ENCODE results near the gene FKBP15. TPM values are rescaled to one million over a fixed set of nuclear protein-coding genes. Genes with fewer than 3 reads are reported as not detected.

The FKBP15 gene
- total and polyA plus RNA-seq, 3 experiments from 2014 or later = 17.7 to 30.7 (median 29.8) TPM

GRCh38 chr9:113176803-113177202 is 44.3 kb downstream of the FKBP15 start:
- H3K36me3 ChIP-seq (ENCODE audit: insufficient read depth, low read length) = peaks cover 54% of the 10 kb centered on the region
- Mint-ChIP-seq H3K9me3 (peaks cover 0 to 3% (median 0%) of the 10 kb centered on the region in 5 donors), H3K4me1 (peaks cover 0 to 4% (median 0%) of the 10 kb centered on the region in 3 donors), H3K27me3 (peaks cover 0 to 3% of the 10 kb centered on the region in 2 donors), H3K27ac (no peak overlapping the region), H3K4me3 (no peak overlapping the region), H3K36me3 (peaks cover 36 to 89% (median 42%) of the 10 kb centered on the region in 3 donors)
- H3K27ac ChIP-seq (ENCODE audit: low read depth, low read length) = no peak overlapping the region
- no peaks in the 10 kb centered on the region for H3K4me1 ChIP-seq (ENCODE audit: insufficient read depth, low read length)
- DNase-seq = no peak
- H3K27me3 ChIP-seq (ENCODE audit: insufficient read depth, low read length, poor library complexity, severe bottlenecking) = no peaks in the 10 kb centered on the region
- no peaks in the 10 kb centered on the region for H3K9me3 ChIP-seq (ENCODE audit: low read length)
- no peak overlapping the region for H3K4me3 ChIP-seq (ENCODE audit: low read length)
- ChIA-PET CTCF (no interaction called here), POLR2A (interaction anchor here (0.6 kb wide), 1 partner anchor 246 kb away, joined by 4 read pairs; no protein-coding TSS in a partner anchor)

DNA sequence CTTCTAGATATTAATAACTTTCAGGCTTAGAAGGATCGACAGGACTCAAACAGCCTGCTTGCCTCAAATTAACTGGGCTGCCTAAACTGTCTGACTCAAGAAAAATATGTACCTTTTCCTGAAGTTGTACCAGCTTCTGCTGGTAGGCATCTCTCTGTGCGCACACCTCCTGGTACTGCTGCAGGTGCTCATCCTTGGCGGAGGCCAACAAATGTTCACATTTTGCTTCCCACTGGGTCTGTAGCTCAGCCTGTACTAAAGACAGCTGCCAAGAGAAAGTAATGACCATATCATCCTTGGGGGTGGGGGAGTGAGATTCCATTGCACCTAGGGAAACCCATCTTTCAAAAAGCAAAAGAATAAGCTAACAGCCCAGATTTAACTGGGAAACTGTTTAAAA is 47.7 kb downstream of the FKBP15 start:
- H3K4me3 Mint-ChIP-seq = no peak overlapping the region
- H3K27me3 Mint-ChIP-seq = peaks cover 0 to 3% of the 10 kb centered on the region in 2 donors
- no peak for DNase-seq
- H3K9me3 Mint-ChIP-seq = peaks cover 0 to 3% (median 0%) of the 10 kb centered on the region in 5 donors
- Histone ChIP-seq H3K27me3 (ENCODE audit: insufficient read depth, low read length, poor library complexity, severe bottlenecking) (no peaks in the 10 kb centered on the region), H3K27ac (ENCODE audit: low read depth, low read length) (no peak overlapping the region), H3K4me1 (ENCODE audit: insufficient read depth, low read length) (no peaks in the 10 kb centered on the region), H3K36me3 (ENCODE audit: insufficient read depth, low read length) (peaks cover 62% of the 10 kb centered on the region), H3K4me3 (ENCODE audit: low read length) (no peak overlapping the region), H3K9me3 (ENCODE audit: low read length) (no peaks in the 10 kb centered on the region)
- POLR2A ChIA-PET = no interaction called here
- peaks cover 0 to 4% (median 0%) of the 10 kb centered on the region in 3 donors for H3K4me1 Mint-ChIP-seq
- CTCF ChIA-PET = interaction anchor here (1.2 kb wide), 1 partner anchor 22 kb away, joined by 3 read pairs; no protein-coding TSS in a partner anchor
- peaks cover 38 to 93% (median 45%) of the 10 kb centered on the region in 3 donors for H3K36me3 Mint-ChIP-seq
- H3K27ac Mint-ChIP-seq = peak overlapping the region in 2 of 8 donors; percentile 54 to 60

- H3K36me3 ChIP-seq (ENCODE audit: insufficient read depth, low read length) = peaks cover 67% of the 10 kb centered on the region
- no peak overlapping the region for H3K4me3 ChIP-seq (ENCODE audit: low read length)
- DNase-seq = no peak
- Mint-ChIP-seq H3K27me3 (peaks cover 0 to 3% of the 10 kb centered on the region in 2 donors), H3K27ac (peak overlapping the region in 2 of 8 donors; percentile 8 to 66), H3K9me3 (peaks cover 0 to 3% (median 0%) of the 10 kb centered on the region in 5 donors), H3K4me1 (no peaks in the 10 kb centered on the region), H3K36me3 (peaks cover 18 to 96% (median 42%) of the 10 kb centered on the region in 3 donors), H3K4me3 (no peak overlapping the region)
- H3K27me3 ChIP-seq (ENCODE audit: insufficient read depth, low read length, poor library complexity, severe bottlenecking) = no peaks in the 10 kb centered on the region
- H3K9me3 ChIP-seq (ENCODE audit: low read length) = no peaks in the 10 kb centered on the region
- ChIA-PET CTCF (no interaction called here), POLR2A (no interaction called here)
- H3K4me1 ChIP-seq (ENCODE audit: insufficient read depth, low read length) = no peaks in the 10 kb centered on the region
- H3K27ac ChIP-seq (ENCODE audit: low read depth, low read length) = no peak overlapping the region
Measured at GRCh38 chr9:113168809-113169208, 52.3 kb downstream of the FKBP15 start.

DNA sequence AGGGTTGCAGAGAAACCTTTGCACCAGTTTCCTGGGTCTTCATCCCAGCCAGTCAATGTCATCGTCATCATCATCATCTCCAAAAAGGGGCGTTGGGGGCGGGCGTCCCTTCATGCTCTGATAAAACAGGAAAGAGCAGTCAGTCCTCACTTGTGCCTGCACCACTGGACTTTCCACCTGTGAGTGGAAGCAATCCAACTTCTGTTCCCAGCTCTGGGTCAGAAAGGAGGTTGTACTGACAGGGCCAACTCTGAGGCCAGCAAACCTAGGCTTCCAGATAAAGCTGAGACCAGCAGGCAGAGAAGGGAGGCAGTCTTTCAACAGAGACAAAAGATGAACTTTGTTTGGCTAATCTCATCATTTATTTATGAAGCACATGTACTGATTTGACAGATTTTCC is 55.0 kb downstream of the FKBP15 start:
- ChIA-PET CTCF (no interaction called here), POLR2A (no interaction called here)
- DNase-seq = no peak
- H3K27me3 ChIP-seq (ENCODE audit: insufficient read depth, low read length, poor library complexity, severe bottlenecking) = no peaks in the 10 kb centered on the region
- Mint-ChIP-seq H3K36me3 (peaks cover 3 to 96% (median 29%) of the 10 kb centered on the region in 3 donors), H3K9me3 (no peaks in the 10 kb centered on the region), H3K4me1 (no peaks in the 10 kb centered on the region), H3K27ac (peak overlapping the region in 2 of 8 donors; percentile 13 to 61), H3K27me3 (no peaks in the 10 kb centered on the region), H3K4me3 (no peak overlapping the region)
- no peaks in the 10 kb centered on the region for H3K9me3 ChIP-seq (ENCODE audit: low read length)
- H3K4me1 ChIP-seq (ENCODE audit: insufficient read depth, low read length) = no peaks in the 10 kb centered on the region
- H3K36me3 ChIP-seq (ENCODE audit: insufficient read depth, low read length) = peaks cover 57% of the 10 kb centered on the region
- H3K4me3 ChIP-seq (ENCODE audit: low read length) = no peak overlapping the region
- H3K27ac ChIP-seq (ENCODE audit: low read depth, low read length) = no peak overlapping the region

- H3K4me1 ChIP-seq (ENCODE audit: insufficient read depth, low read length) = no peaks in the 10 kb centered on the region
- H3K27me3 Mint-ChIP-seq = no peaks in the 10 kb centered on the region
- H3K27ac Mint-ChIP-seq = peak overlapping the region in 1 of 8 donors; percentile 54
- H3K36me3 ChIP-seq (ENCODE audit: insufficient read depth, low read length) = peaks cover 49% of the 10 kb centered on the region
- no peak overlapping the region for H3K27ac ChIP-seq (ENCODE audit: low read depth, low read length)
- no peaks in the 10 kb centered on the region for H3K9me3 ChIP-seq (ENCODE audit: low read length)
- POLR2A ChIA-PET = no interaction called here
- no peaks in the 10 kb centered on the region for H3K9me3 Mint-ChIP-seq
- CTCF ChIA-PET = no interaction called here
- H3K36me3 Mint-ChIP-seq = peaks cover under 1 to 90% (median 25%) of the 10 kb centered on the region in 3 donors
- H3K4me1 Mint-ChIP-seq = no peaks in the 10 kb centered on the region
- no peaks in the 10 kb centered on the region for H3K27me3 ChIP-seq (ENCODE audit: insufficient read depth, low read length, poor library complexity, severe bottlenecking)
- H3K4me3 Mint-ChIP-seq = no peak overlapping the region
- H3K4me3 ChIP-seq (ENCODE audit: low read length) = no peak overlapping the region
- DNase-seq = no peak
Measured at GRCh38 chr9:113164536-113165300, 56.4 kb downstream of the FKBP15 start.

DNA sequence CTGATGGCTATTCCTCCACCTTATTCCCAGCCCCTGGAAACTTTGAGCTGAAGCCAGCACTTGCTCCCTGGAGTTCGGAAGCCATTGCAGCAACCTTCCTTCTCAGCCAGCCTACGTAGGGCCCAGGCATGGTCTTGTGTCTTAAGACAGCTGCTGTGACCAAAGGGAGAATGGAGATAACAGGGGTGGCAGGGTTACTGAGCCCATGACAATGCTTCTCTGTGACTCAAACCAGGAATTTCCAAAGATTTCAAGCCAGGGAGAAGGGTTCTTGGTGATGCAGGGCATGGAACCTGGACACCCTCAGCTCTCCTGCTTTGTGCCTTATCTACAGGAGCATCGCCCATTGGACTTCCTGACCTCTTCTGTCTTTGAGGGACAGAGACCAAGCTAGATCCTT is 58.1 kb downstream of the FKBP15 start:
- peaks cover 35% of the 10 kb centered on the region for H3K36me3 ChIP-seq (ENCODE audit: insufficient read depth, low read length)
- no peak overlapping the region for H3K4me3 ChIP-seq (ENCODE audit: low read length)
- H3K27ac ChIP-seq (ENCODE audit: low read depth, low read length) = no peak overlapping the region
- Mint-ChIP-seq H3K36me3 (peaks cover 0 to 84% (median 22%) of the 10 kb centered on the region in 3 donors), H3K9me3 (no peaks in the 10 kb centered on the region), H3K27me3 (no peaks in the 10 kb centered on the region), H3K4me3 (no peak overlapping the region), H3K4me1 (no peaks in the 10 kb centered on the region), H3K27ac (peak overlapping the region in 2 of 8 donors; percentile 14 to 46)
- ChIA-PET CTCF (interaction anchor here (2.5 kb wide), 1 partner anchor 12 kb away, joined by 11 read pairs; the partner anchor contains the start of gene SLC31A2), POLR2A (no interaction called here)
- no peaks in the 10 kb centered on the region for H3K27me3 ChIP-seq (ENCODE audit: insufficient read depth, low read length, poor library complexity, severe bottlenecking)
- no peaks in the 10 kb centered on the region for H3K4me1 ChIP-seq (ENCODE audit: insufficient read depth, low read length)
- no peaks in the 10 kb centered on the region for H3K9me3 ChIP-seq (ENCODE audit: low read length)
- DNase-seq = no peak

- CTCF ChIA-PET = no interaction called here
- no peak overlapping the region for H3K4me3 Mint-ChIP-seq
- H3K27me3 Mint-ChIP-seq = no peaks in the 10 kb centered on the region
- peaks cover 0 to 63% (median 15%) of the 10 kb centered on the region in 3 donors for H3K36me3 Mint-ChIP-seq
- H3K9me3 Mint-ChIP-seq = no peaks in the 10 kb centered on the region
- Histone ChIP-seq H3K4me1 (ENCODE audit: insufficient read depth, low read length) (peaks cover 12% of the 10 kb centered on the region), H3K9me3 (ENCODE audit: low read length) (no peaks in the 10 kb centered on the region), H3K27ac (ENCODE audit: low read depth, low read length) (no peak overlapping the region), H3K4me3 (ENCODE audit: low read length) (no peak overlapping the region), H3K27me3 (ENCODE audit: insufficient read depth, low read length, poor library complexity, severe bottlenecking) (no peaks in the 10 kb centered on the region), H3K36me3 (ENCODE audit: insufficient read depth, low read length) (peaks cover 13% of the 10 kb centered on the region)
- peak overlapping the region in 4 of 8 donors; percentile 12 to 75 (median 20) for H3K27ac Mint-ChIP-seq
- POLR2A ChIA-PET = no interaction called here
- DNase-seq = no peak
- peaks cover 8 to 12% (median 10%) of the 10 kb centered on the region in 3 donors for H3K4me1 Mint-ChIP-seq
Measured at GRCh38 chr9:113160571-113160970, 60.5 kb downstream of the FKBP15 start.

DNA sequence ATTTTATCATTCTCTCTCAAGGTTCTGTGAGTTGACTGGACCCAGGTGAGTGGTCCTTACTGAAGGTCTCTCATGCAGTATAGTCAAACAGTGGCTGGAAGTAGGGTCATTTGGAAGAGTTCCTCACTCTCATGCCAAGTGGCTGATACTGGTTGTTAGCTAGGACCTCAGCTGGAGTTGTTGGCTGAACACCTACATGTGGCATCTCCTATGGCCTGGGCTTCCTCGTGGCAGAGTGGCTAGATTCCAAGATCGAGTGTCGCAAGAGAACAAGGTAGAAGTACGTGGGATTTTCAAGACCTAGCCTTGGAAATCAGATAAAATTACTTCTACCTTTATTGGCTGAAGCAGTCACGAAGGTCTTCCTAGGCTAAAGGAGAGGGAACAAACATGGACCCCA is 62.6 kb downstream of the FKBP15 start:
- Mint-ChIP-seq H3K27me3 (no peaks in the 10 kb centered on the region), H3K27ac (peak overlapping the region in 2 of 8 donors; percentile 57 to 83), H3K9me3 (no peaks in the 10 kb centered on the region), H3K4me1 (peaks cover 15 to 26% (median 19%) of the 10 kb centered on the region in 3 donors), H3K36me3 (peaks cover 0 to 44% (median 13%) of the 10 kb centered on the region in 3 donors), H3K4me3 (no peak overlapping the region)
- ChIA-PET POLR2A (no interaction called here), CTCF (no interaction called here)
- H3K4me3 ChIP-seq (ENCODE audit: low read length) = no peak overlapping the region
- H3K27ac ChIP-seq (ENCODE audit: low read depth, low read length) = no peak overlapping the region
- peaks cover 14% of the 10 kb centered on the region for H3K4me1 ChIP-seq (ENCODE audit: insufficient read depth, low read length)
- no peak for DNase-seq
- no peaks in the 10 kb centered on the region for H3K9me3 ChIP-seq (ENCODE audit: low read length)
- no peaks in the 10 kb centered on the region for H3K27me3 ChIP-seq (ENCODE audit: insufficient read depth, low read length, poor library complexity, severe bottlenecking)
- peaks cover 6% of the 10 kb centered on the region for H3K36me3 ChIP-seq (ENCODE audit: insufficient read depth, low read length)

All from CD8-positive, alpha-beta memory T cell (primary cell).